Measurements from ENCODE around the gene ZNF689. TPM values are rescaled to one million over a fixed set of nuclear protein-coding genes. Genes with fewer than 3 reads are reported as not detected.
"Not testable (repeated sequence)": the region's sequence is repeated elsewhere in the genome, so short reads cannot be mapped to it uniquely, and the experiment has no call there.

ZNF689 gene
- total and polyA plus RNA-seq, 2 of the 4 experiments (the other 2 are of a cell fraction) = 2.7 to 2.9 TPM

DNA sequence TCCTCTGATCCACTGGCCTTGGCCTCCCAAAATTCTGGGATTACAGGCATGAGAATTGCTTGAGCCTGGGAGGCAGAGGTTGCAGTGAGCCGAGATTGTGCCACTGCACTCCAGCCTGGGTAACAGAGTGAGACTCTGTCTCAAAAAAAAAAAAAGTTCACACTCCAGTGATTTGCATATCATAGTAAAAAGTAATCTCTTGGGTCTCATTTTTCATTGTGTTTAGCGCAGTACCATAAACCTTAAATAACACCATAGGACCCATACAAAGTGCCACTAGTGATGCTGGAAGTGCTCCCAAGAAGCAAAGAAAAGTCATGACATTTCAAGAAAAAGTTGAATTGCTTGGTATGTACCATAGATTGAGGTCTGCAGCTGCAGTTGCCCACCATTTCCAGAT, 20.6 kb downstream of the ZNF689 start:
- H3K36me3 ChIP-seq (ENCODE audit: control insufficient read depth, insufficient read depth, low read length); POLR2A ChIA-PET (ENCODE audit: unreplicated experiment); H2BK5ac ChIP-seq (ENCODE audit: low read depth, low read length, poor library complexity, severe bottlenecking); H3K4me1 ChIP-seq (ENCODE audit: control insufficient read depth, insufficient read depth, low read length); H4K5ac ChIP-seq (ENCODE audit: low read depth, low read length); H2AK5ac ChIP-seq (ENCODE audit: low read depth, low read length); H3K9ac ChIP-seq (ENCODE audit: low read depth, low read length); H3K4me3 ChIP-seq (ENCODE audit: insufficient read depth, low read depth, low read length); H2BK20ac ChIP-seq (ENCODE audit: low read depth, low read length); H3K14ac ChIP-seq (replicated peaks; ENCODE audit: low read depth, low read length); ATAC-seq (ENCODE audit: low read depth); H4K91ac ChIP-seq (ENCODE audit: insufficient read depth, low read depth, low read length); H3K4ac ChIP-seq (ENCODE audit: low read depth, low read length); H2BK15ac ChIP-seq (ENCODE audit: low read depth, low read length); H3K27me3 ChIP-seq (ENCODE audit: control insufficient read depth, insufficient read depth, low read length); H2AK9ac ChIP-seq (replicated peaks; ENCODE audit: low read depth, low read length, poor library complexity); H3K4me2 ChIP-seq (ENCODE audit: low read depth, low read length); H2BK120ac ChIP-seq (ENCODE audit: low read depth, low read length); H3K18ac ChIP-seq (ENCODE audit: low read depth, low read length); H3K56ac ChIP-seq (ENCODE audit: extremely low read depth, insufficient read depth, low read length); intact Hi-C loops (cut with micrococcal nuclease); H4K20me1 ChIP-seq (ENCODE audit: insufficient read depth, low read length); in situ Hi-C loops (cut with MboI; ENCODE audit: low sequenced_read_pairs); H3K23ac ChIP-seq (ENCODE audit: low read depth, low read length); H2AFZ ChIP-seq (replicated peaks; ENCODE audit: low read length, poor library complexity); H3K27ac ChIP-seq (ENCODE audit: insufficient read depth, low read length); H4K8ac ChIP-seq (ENCODE audit: low read depth in 2 of 2, low read length in 2 of 2); dilution Hi-C loops (cut with HindIII; ENCODE audit: low sequenced_read_pairs, unreplicated experiment); H3K9me3 ChIP-seq (ENCODE audit: control insufficient read depth, insufficient read depth, low read length); H3K9me1 ChIP-seq (ENCODE audit: insufficient read depth, low read length); BruUV-seq (replicated peaks); DNase-seq: not testable (repeated sequence)
- H3K79me1 ChIP-seq (ENCODE audit: low read depth in 1 of 2, low read length in 2 of 2) = peaks cover 13 to 23% of the 10 kb centered on the region in 2 experiments; a peak in 3 of 4 replicates
- no CpG with 5 or more reads among the region's 2 CpGs for WGBS, 2 experiments (ENCODE audit: extremely low coverage in 2 of 2, insufficient read length in 1 of 2)
- CTCF ChIA-PET = interaction anchor here (0.7 kb wide), 1 partner anchor 11 kb away, joined by 3 read pairs; no protein-coding TSS in a partner anchor

All from IMR-90 (cell line).